Breast epithelium (tissue), 4 donors: ENCODE results near the gene GPC5. TPM values are rescaled to one million over a fixed set of nuclear protein-coding genes. Genes with fewer than 3 reads are reported as not detected.
A peak's percentile ranks its signal among the peaks of the same experiment; 100 is the strongest.

ENCODE experiments used
- DNase-seq, 2 donors: peaks; one replicate each; pipeline ENCODE4 v3.0.0-alpha.2; 2019; ENCODE audit warnings: low spot score in 2 of 2
- H3K27ac ChIP-seq, 2 donors: fragments of 200-600 bp; sonication (generic) in 1 of 2; one replicate each; pipeline ENCODE4 v1.5.1; 2016 to 2019; ENCODE audit warnings: mild to moderate bottlenecking in 1 of 2
- H3K27me3 ChIP-seq, 2 donors: fragments of 200-600 bp; sonication (generic) in 1 of 2; one replicate each; pipeline versions ENCODE4 v1.5.1 to v1.6.0; 2017 to 2019; ENCODE audit warnings: control low read depth in 1 of 2, mild to moderate bottlenecking in 1 of 2
- H3K36me3 ChIP-seq: fragments of 200-600 bp; one replicate; pipeline ENCODE4 v1.5.1; 2019
- H3K4me1 ChIP-seq, 2 donors: fragments of 200-600 bp; sonication (generic); one replicate each; pipeline ENCODE4 v1.5.1; 2016 to 2019; ENCODE audit warnings: control low read depth in 1 of 2
- H3K4me3 ChIP-seq, 3 donors: fragments of 200-600 bp; sonication (generic); 1 replicate in 2 of 3; 2 replicates in 1 of 3; pipeline ENCODE4 v1.5.1; 2016 to 2019; ENCODE audit warnings: mild to moderate bottlenecking in 3 of 3, moderate library complexity in 2 of 3
- H3K9me3 ChIP-seq, 2 donors: fragments of 200-600 bp; sonication (generic) in 1 of 2; one replicate each; pipeline ENCODE4 v1.5.1; 2016 to 2019; ENCODE audit warnings: control low read depth in 1 of 2
- POLR2A ChIP-seq: fragments of 450-650 bp; IDR thresholded peaks from one replicate; pipeline ENCODE4 v1.6.1; 2016; ENCODE audit warnings: antibody characterized with exemption, mild to moderate bottlenecking, moderate library complexity
- POLR2AphosphoS5 ChIP-seq, 3 donors: sonication (generic); formaldehyde crosslinking; IDR thresholded peaks; one replicate each; pipeline ENCODE4 v1.6.1; 2017; ENCODE audit warnings: antibody characterized with exemption in 3 of 3
- intact Hi-C: fragments of 100-400 bp; cut with DNase I; formaldehyde crosslinking; loops from one replicate; pipeline ENCODE4 v1.15.1; 2023; ENCODE audit warnings: low total_unique reads
- total RNA-seq, 3 donors: library from RNA; depleted of rRNA; stranded (reverse); fragments of >200 nt; gene quantifications; one replicate each; pipeline ENCODE4 v1.1.0, GENCODE V29; 2016
- TF ChIP-seq, protein P1 (sequence below), 3 donors: fragments of 450-650 bp; IDR thresholded peaks; one replicate each; pipeline ENCODE4 v1.5.1; 2016 to 2017; ENCODE audit warnings: antibody characterized with exemption in 3 of 3, mild to moderate bottlenecking in 3 of 3, moderate library complexity in 3 of 3

Gene GPC5
- total RNA-seq, 3 donors from 2014 or later = 0.88 to 0.98 TPM; not detected in 1

DNA sequence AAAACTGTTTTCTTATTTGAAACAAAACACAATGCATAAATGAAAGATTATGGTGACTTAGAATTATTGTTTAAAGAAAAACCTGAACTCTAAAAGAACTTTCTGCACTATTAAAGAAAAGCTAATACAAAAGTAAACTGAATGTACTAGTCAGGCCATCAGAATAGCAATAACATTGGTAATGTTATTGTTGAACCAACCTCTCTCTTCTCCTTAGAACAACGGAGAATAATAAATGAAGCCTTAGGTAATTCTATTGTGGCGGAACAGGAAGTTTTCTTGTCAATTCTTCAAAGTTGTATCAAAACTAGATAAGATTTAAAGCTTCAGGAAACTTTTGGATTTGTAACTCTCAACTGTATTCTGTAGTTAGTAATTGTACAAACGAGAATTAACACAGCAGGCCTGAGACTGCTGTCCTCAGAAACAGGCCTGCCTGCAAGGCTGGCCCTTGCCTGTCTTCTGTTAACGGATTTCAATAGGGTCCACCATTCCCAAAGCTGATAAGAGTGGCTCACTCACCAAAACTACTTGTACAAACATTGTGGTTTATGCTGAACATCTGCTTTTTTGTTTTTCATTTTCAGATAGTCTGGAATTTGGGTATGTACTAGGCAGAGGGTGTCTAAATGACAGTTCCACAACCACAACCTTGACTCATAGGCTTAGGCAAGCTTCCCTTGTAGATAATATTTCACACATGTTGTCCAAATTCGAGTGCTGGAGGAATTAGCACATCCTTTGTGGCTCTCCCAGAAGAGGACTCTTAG is 825.8 kb downstream of the GPC5 start:
- intact Hi-C loops = no loop called here
- DNase-seq = no peak
- peak overlapping the region in 1 of 2 donors; percentile 35 for H3K27ac ChIP-seq

DNA sequence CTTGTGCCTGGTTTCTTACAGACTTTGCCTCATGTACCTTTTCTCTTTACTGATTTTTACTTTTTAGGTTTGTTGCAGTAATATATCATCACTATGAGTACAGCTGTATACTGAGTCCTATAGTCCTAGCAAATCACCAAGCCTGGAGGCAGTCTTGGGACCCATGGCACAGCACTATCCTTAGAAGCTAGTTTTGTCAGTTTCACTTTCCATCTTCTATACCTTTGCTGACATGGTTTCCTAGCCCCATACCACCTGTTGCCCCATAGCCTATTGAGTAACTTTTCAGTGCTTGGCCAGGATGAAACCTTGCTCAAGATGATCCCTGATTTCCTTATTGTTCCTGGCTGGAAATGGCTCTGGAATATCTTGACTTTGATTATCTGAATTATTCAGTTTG is 826.4 kb downstream of the GPC5 start:
- intact Hi-C loops = no loop called here
- TF ChIP-seq, protein P1, sequence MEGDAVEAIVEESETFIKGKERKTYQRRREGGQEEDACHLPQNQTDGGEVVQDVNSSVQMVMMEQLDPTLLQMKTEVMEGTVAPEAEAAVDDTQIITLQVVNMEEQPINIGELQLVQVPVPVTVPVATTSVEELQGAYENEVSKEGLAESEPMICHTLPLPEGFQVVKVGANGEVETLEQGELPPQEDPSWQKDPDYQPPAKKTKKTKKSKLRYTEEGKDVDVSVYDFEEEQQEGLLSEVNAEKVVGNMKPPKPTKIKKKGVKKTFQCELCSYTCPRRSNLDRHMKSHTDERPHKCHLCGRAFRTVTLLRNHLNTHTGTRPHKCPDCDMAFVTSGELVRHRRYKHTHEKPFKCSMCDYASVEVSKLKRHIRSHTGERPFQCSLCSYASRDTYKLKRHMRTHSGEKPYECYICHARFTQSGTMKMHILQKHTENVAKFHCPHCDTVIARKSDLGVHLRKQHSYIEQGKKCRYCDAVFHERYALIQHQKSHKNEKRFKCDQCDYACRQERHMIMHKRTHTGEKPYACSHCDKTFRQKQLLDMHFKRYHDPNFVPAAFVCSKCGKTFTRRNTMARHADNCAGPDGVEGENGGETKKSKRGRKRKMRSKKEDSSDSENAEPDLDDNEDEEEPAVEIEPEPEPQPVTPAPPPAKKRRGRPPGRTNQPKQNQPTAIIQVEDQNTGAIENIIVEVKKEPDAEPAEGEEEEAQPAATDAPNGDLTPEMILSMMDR (IDR thresholded peaks at IDR 0.05) = no peak
- TF ChIP-seq POLR2AphosphoS5 (IDR thresholded peaks at IDR 0.05) = no peak
- no peak for TF ChIP-seq POLR2A
- H3K27ac ChIP-seq = peak overlapping the region in 1 of 2 donors; percentile 52
- no peak for DNase-seq
- no peaks in the 10 kb centered on the region for H3K27me3 ChIP-seq
- H3K36me3 ChIP-seq = no peaks in the 10 kb centered on the region
- no peaks in the 10 kb centered on the region for H3K4me1 ChIP-seq
- H3K4me3 ChIP-seq = no peak overlapping the region
- no peaks in the 10 kb centered on the region for H3K9me3 ChIP-seq

More for the DNA sequence above, 825.8 kb downstream of the GPC5 start:
- Histone ChIP-seq H3K27me3 (no peaks in the 10 kb centered on the region), H3K4me3 (no peak overlapping the region), H3K36me3 (no peaks in the 10 kb centered on the region), H3K4me1 (no peaks in the 10 kb centered on the region), H3K9me3 (no peaks in the 10 kb centered on the region)
- TF ChIP-seq, protein P1 (IDR thresholded peaks at IDR 0.05) = no peak
- TF ChIP-seq POLR2AphosphoS5 (IDR thresholded peaks at IDR 0.05) (no peak), POLR2A (no peak)

DNA sequence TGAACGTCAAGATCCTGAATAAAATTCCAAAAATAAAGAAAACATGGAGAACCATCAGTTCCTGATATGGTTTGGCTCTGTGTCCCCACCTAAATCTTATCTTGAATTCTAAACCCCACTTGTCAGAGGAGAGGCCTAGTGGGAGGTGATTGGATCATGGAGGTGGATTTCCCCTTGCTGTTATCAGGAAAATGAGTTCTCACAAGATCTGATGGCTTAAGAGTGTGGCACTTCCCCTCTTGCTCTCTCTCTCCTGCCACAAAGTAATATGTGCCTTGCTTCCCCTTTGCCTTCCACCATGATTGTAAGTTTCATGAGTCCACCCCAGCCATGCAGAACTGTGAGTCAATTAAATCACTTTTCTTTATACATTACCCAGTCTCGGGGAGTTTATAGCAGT is 827.4 kb downstream of the GPC5 start:
- Histone ChIP-seq H3K9me3 (no peaks in the 10 kb centered on the region), H3K36me3 (no peaks in the 10 kb centered on the region), H3K27ac (no peak overlapping the region), H3K4me3 (no peak overlapping the region), H3K27me3 (no peaks in the 10 kb centered on the region), H3K4me1 (no peaks in the 10 kb centered on the region)
- DNase-seq = no peak
- intact Hi-C loops = no loop called here
- no peak for TF ChIP-seq POLR2A
- TF ChIP-seq POLR2AphosphoS5 (IDR thresholded peaks at IDR 0.05) = no peak
- TF ChIP-seq, protein P1 (IDR thresholded peaks at IDR 0.05) = no peak

DNA sequence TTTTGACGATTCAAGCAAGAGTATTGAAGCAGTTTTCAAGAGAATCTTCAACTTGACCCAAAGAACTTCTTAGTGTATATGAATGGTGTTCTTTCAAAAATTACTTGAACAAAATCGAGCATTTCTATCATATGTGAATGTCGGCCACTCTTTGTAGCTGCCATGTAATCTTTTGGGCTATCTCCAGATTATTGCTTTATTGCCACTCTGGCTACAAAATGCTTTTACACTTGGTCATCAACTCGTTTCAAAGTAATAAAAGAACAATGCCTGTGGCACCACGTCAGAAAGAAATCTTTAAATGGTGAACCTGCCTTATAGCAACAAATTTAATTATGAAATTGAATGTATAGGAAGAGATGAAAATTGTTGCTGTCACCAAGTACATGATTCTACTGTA is 834.5 kb downstream of the GPC5 start:
- DNase-seq = no peak
- H3K36me3 ChIP-seq = peaks cover 5% of the 10 kb centered on the region
- intact Hi-C loops = no loop called here
- H3K27ac ChIP-seq = no peak overlapping the region
- H3K4me1 ChIP-seq = no peaks in the 10 kb centered on the region
- no peaks in the 10 kb centered on the region for H3K27me3 ChIP-seq
- no peak overlapping the region for H3K4me3 ChIP-seq
- H3K9me3 ChIP-seq = no peaks in the 10 kb centered on the region
- TF ChIP-seq, protein P1 (IDR thresholded peaks at IDR 0.05) = no peak

DNA sequence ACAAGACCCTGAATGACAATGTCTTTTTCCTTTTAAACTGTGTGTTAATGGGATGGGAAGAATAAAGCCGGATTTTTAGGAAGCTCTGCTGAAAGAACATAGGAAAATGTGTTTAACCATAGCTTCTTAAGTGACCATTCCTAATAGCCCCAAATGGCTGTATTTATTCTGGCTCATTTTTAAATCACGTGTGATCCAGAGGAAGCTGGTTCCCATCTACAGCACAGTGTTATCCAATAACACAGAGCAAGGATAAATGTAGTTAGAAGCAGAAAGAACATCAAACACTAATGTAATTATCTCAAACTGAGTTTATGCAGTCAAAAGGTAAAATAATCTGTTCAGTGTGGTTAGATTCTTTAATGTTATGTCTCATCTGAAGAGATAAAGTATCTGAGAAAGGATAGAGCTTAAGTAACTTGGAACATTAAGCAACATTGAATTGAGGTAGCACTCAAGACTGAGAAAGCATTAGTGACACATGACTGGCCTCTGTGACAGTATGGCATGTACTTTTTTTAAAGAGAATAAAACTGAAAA is 853.3 kb downstream of the GPC5 start:
- no peaks in the 10 kb centered on the region for H3K4me1 ChIP-seq
- H3K27ac ChIP-seq = no peak overlapping the region
- no peak overlapping the region for H3K4me3 ChIP-seq
- no peak for DNase-seq
- intact Hi-C loops = no loop called here
- TF ChIP-seq, protein P1 (IDR thresholded peaks at IDR 0.05) = no peak
- TF ChIP-seq POLR2AphosphoS5 (IDR thresholded peaks at IDR 0.05) (no peak), POLR2A (no peak)
- no peaks in the 10 kb centered on the region for H3K9me3 ChIP-seq
- H3K27me3 ChIP-seq = no peaks in the 10 kb centered on the region
- H3K36me3 ChIP-seq = no peaks in the 10 kb centered on the region
